Thyroid gland (tissue), 4 donors: Measurements from ENCODE around the gene SLC41A1.

Experiments
- POLR2A ChIP-seq, 2 donors: fragments of 450-650 bp; IDR thresholded peaks; one replicate each; pipeline ENCODE4 v1.6.1; 2017; ENCODE audit warnings: antibody characterized with exemption in 2 of 2, mild to moderate bottlenecking in 2 of 2, moderate library complexity in 1 of 2
- TF ChIP-seq, protein P1 (sequence below), 6 experiments: fragments of 200-600 bp in 3 of 6; fragments of 450-650 bp in 3 of 6; sonication (generic) in 3 of 6; IDR thresholded peaks; one replicate each; pipeline ENCODE4 v1.5.1; 2016 to 2019; ENCODE audit warnings: antibody characterized with exemption in 6 of 6, mild to moderate bottlenecking in 2 of 6, inconsistent platforms in 1 of 6, moderate library complexity in 1 of 6

DNA sequence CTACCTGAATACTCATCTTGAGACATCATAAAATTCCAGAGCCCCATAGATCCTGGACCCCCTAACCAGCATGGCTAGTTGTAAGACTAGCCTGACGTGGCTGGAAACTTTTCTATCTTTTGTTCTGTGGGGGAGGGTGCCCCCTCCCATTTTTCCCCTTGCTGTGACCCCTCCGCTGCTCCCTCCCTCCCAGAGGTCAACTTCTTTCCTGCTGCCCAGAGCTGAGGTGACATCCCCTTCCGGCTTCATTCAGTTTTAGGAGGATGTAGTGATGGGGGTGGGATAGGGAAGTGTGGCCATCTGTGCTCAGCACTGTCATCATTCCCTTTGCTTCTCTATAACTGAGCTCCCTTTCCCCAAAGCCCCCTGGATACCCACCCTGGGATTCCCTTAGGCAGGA is 4.4 kb upstream of the SLC41A1 start:
- TF ChIP-seq POLR2A (IDR thresholded peaks at IDR 0.05) = no peak
- TF ChIP-seq, protein P1, sequence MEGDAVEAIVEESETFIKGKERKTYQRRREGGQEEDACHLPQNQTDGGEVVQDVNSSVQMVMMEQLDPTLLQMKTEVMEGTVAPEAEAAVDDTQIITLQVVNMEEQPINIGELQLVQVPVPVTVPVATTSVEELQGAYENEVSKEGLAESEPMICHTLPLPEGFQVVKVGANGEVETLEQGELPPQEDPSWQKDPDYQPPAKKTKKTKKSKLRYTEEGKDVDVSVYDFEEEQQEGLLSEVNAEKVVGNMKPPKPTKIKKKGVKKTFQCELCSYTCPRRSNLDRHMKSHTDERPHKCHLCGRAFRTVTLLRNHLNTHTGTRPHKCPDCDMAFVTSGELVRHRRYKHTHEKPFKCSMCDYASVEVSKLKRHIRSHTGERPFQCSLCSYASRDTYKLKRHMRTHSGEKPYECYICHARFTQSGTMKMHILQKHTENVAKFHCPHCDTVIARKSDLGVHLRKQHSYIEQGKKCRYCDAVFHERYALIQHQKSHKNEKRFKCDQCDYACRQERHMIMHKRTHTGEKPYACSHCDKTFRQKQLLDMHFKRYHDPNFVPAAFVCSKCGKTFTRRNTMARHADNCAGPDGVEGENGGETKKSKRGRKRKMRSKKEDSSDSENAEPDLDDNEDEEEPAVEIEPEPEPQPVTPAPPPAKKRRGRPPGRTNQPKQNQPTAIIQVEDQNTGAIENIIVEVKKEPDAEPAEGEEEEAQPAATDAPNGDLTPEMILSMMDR (IDR thresholded peaks at IDR 0.05) = no peak
